ENCODE measurements around the gene R3HDM4. TPM values are rescaled to one million over a fixed set of nuclear protein-coding genes. Genes with fewer than 3 reads are reported as not detected.
"Not testable (repeated sequence)": the region's sequence is repeated elsewhere in the genome, so short reads cannot be mapped to it uniquely, and the experiment has no call there.

The R3HDM4 gene
- total RNA-seq, 1 donor from 2014 or later: 75.7 TPM

- DNase-seq (ENCODE audit: extremely low read depth, low read depth, low spot score): no peak
These were observed 50.3 kb downstream of the R3HDM4 start for GRCh38 chr19:862581-863314.

DNA sequence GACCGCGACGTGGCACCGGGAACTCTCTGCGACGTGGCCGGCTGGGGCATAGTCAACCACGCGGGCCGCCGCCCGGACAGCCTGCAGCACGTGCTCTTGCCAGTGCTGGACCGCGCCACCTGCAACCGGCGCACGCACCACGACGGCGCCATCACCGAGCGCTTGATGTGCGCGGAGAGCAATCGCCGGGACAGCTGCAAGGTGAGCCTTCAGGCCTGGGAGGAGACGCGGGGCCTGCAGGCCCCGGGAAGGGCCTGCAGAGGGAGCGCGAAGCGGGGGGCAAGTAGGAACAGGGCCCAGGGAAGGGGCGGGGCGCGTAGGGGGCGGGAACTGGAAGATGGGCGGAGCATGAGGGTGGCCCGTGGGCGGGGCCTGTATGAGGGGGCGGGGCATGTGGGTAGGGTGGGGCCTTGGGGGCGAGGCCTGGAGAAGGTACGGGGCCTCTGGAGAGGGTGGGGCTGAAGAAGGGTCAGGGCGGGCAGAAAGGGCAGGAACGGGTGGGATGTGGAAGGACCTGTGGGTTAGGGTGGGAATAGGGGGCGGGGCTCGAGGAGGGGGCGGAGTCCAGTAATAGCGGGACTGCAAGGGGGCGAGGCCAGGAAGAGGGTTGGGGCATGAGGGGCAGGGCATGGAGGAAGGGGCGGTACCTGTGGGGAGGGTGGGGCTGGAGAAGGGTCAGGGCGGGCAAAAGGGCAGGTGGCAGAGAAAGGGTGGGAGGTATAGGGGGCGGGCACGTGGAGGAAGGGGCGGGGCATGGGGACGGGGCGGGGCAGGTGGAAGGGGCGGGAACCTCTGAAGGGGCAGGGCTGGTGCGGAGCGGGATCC lies 51.1 kb downstream of the R3HDM4 start:
- DNase-seq (ENCODE audit: extremely low read depth, low read depth, low spot score): no peak

- DNase-seq (ENCODE audit: extremely low read depth, low read depth, low spot score): no peak
These were observed 51.8 kb downstream of the R3HDM4 start for GRCh38 chr19:861141-861755.

- DNase-seq (ENCODE audit: extremely low read depth, low read depth, low spot score): no peak
These were observed 53.9 kb downstream of the R3HDM4 start, which contains the start of gene CFD for GRCh38 chr19:858868-859843. CFD (plus strand) TSS chr19:859664; CDS start chr19:859690, 26 bp downstream.

DNA sequence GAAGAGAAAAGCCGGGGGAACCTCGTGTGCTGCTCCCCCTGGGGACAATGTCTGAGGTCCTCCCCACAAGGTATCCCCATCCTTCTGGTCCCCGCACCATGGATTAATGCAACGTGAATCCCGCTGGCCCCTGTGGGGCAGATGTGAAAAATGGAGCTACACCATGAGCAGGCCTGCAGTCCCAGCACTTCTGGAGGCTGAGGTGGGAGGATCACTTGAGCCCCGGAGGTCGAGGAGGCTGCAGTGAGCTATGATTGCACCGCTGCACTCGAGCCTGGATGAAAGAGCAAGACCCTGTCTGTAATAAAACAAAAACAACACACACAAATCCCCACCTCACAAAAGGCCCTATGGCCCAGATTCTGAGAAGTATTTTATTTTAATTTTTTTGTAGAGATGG lies 54.7 kb downstream of the R3HDM4 start:
- no peak for DNase-seq (ENCODE audit: extremely low read depth, low read depth, low spot score)

DNA sequence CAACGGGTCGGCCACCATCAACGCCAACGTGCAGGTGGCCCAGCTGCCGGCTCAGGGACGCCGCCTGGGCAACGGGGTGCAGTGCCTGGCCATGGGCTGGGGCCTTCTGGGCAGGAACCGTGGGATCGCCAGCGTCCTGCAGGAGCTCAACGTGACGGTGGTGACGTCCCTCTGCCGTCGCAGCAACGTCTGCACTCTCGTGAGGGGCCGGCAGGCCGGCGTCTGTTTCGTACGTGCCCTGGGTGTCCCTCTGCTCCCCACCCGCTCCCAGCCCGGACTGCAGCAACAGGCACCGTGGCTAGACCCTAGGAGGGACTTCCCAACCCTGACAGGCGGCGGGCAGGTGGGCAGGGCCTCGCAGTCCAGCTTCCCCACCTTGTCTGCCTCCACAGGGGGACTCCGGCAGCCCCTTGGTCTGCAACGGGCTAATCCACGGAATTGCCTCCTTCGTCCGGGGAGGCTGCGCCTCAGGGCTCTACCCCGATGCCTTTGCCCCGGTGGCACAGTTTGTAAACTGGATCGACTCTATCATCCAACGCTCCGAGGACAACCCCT lies 57.4 kb downstream of the R3HDM4 start:
- no peak for DNase-seq (ENCODE audit: extremely low read depth, low read depth, low spot score)

DNA sequence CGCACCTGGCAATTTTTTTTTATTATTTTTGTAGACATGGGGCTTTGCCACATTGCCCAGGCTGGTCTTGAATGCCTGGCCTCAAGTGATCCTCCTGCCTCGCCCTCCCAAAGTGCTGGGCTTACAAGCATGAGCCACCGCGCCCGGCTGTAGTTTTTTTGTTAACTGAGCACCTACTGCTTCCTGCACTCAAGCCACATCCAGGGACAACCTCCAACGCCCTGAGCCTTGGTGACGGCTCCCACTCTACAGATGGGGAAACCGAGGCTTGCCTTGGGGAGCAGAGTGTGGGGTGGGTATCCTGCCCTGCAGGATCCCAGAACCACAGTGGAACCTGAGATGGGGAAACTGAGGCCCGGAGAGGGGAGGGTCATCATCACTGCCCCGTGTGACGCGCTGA lies 57.9 kb downstream of the R3HDM4 start:
- DNase-seq (ENCODE audit: extremely low read depth, low read depth, low spot score): no peak

GRCh38 chr19:854549-854948 lies 58.5 kb downstream of the R3HDM4 start:
- DNase-seq (ENCODE audit: extremely low read depth, low read depth, low spot score): no peak

DNA sequence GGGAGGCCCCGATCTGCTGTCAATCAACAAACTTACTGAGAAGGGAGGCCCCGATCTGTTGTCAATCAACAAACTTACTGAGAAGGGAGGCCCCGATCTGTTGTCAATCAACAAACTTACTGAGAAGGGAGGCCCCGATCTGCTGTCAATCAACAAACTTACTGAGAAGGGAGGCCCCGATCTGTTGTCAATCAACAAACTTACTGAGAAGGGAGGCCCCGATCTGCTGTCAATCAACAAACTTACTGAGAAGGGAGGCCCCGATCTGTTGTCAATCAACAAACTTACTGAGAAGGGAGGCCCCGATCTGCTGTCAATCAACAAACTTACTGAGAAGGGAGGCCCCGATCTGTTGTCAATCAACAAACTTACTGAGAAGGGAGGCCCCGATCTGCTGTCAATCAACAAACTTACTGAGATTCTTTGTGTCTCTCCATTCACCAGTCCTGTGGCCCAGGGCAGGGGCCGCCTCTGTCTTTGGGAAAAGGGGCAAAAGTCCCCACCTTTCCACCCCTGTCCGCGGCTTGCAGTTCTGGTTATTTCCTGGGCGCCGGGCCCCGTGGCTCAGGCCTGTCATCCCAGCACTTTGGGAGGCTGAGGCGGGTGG lies 59.3 kb downstream of the R3HDM4 start:
- DNase-seq (ENCODE audit: extremely low read depth, low read depth, low spot score): not testable (repeated sequence)

DNA sequence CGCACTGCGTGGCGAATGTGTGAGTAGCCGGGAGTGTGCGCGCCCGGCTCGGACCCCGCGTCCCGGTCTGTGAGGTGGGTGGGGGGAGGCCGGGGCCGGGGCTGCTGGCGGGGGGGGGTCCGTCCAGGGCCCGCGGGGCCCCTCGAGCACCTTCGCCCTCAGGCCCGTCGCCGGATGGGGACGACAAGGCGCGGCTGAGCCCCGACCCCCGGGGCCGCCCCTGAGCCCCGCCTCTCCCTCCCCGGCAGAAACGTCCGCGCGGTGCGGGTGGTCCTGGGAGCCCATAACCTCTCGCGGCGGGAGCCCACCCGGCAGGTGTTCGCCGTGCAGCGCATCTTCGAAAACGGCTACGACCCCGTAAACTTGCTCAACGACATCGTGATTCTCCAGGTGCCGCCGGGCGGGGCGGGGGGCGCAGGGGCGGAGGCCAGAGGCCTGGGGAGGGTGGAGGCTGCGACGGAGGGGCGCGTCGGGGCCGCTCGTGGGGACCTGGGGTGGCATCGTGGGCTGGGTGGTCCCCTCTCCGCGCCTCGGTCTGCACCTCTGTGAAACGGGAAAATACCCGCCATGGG lies 59.9 kb downstream of the R3HDM4 start:
- no peak for DNase-seq (ENCODE audit: extremely low read depth, low read depth, low spot score)

DNA sequence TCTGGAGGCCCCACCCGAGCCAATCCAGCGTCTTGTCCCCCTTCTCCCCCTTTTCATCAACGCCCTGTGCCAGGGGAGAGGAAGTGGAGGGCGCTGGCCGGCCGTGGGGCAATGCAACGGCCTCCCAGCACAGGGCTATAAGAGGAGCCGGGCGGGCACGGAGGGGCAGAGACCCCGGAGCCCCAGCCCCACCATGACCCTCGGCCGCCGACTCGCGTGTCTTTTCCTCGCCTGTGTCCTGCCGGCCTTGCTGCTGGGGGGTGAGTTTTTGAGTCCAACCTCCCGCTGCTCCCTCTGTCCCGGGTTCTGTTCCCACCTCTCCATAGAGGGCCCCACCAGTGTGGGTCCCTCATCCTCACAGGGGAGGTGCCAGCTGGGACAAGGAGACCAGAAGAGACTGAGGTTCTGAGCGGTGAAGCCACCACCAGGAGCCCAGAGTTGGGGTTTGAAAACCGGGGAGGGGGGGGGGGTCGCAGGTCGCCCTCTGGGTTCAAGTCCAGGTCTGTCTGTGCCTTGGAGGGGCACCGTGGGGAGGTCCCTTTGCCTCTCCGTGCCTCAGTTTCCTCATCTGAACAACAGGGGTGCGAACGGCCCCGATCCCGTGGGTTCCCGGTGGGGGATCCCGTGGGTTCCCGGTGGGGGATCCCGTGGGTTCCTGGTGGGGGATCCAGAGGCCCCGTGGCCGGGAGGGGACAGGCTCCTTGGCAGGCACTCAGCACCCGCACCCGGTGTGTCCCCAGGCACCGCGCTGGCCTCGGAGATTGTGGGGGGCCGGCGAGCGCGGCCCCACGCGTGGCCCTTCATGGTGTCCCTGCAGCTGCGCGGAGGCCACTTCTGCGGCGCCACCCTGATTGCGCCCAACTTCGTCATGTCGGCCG lies 60.6 kb downstream of the R3HDM4 start, which contains the start of gene ELANE:
TSS of gene ELANE (plus strand) at position 168 of the 878 bp plus-strand sequence. CDS start at position 194, 26 bp downstream.
- DNase-seq (ENCODE audit: extremely low read depth, low read depth, low spot score): no peak

- no peak for DNase-seq (ENCODE audit: extremely low read depth, low read depth, low spot score)
These were observed 62.1 kb downstream of the R3HDM4 start for GRCh38 chr19:850979-851335.

GRCh38 chr19:850221-850978 lies 62.6 kb downstream of the R3HDM4 start:
- DNase-seq (ENCODE audit: extremely low read depth, low read depth, low spot score): no peak

DNA sequence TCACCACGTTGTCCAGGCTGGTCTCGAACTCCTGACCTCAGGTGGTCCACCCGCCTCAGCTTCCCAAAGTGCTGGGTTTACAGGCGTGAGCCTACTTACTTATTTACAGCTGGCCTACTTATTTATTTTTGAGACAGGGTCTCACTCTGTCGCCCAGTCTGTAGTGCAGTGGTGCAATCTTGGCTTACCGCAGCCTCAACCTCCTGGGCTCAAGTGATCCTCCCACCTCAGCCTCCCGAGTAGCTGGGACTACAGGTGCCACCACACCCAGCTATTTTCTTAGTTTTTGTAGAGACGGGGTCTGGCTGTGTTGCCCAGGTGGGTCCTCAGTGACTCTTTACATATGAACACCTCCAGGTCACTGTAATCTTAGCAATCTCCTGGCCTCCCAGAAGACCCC lies 63.8 kb downstream of the R3HDM4 start:
- DNase-seq (ENCODE audit: extremely low read depth, low read depth, low spot score): not testable (repeated sequence)

DNA sequence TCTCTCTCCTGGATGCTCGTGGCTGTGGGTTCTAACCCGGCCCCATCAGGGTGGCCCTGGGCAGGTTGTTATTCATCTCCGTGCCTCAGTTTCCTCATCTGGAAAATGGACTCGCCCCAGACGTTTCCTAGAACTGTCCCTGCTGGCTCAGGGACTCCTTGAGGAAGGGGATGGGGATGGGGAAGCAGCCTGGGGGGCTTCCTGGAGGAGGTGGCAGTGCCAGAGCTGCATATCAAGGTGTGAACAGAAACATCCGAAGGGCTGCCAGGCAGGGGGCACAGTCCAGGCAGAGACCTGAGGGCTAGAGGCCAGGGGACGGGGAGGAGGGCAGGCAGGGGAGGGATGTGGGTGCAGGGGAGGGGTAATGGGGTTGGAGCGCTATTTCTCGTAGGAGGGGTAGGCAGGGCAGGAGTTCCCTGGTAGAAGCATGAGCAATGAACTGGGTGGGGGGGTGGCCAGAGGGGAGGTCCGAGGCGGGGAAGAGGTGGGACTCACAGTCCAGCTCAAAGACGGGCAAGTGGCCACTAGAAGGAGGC lies 64.6 kb downstream of the R3HDM4 start:
- no peak for DNase-seq (ENCODE audit: extremely low read depth, low read depth, low spot score)

Data from glomerular endothelial cell (primary cell).